ENCODE results near the gene POLR2E. TPM values are rescaled to one million over a fixed set of nuclear protein-coding genes. Genes with fewer than 3 reads are reported as not detected.

The POLR2E gene
- total RNA-seq = 47.7 and 55.9 TPM in 2 replicates

DNA sequence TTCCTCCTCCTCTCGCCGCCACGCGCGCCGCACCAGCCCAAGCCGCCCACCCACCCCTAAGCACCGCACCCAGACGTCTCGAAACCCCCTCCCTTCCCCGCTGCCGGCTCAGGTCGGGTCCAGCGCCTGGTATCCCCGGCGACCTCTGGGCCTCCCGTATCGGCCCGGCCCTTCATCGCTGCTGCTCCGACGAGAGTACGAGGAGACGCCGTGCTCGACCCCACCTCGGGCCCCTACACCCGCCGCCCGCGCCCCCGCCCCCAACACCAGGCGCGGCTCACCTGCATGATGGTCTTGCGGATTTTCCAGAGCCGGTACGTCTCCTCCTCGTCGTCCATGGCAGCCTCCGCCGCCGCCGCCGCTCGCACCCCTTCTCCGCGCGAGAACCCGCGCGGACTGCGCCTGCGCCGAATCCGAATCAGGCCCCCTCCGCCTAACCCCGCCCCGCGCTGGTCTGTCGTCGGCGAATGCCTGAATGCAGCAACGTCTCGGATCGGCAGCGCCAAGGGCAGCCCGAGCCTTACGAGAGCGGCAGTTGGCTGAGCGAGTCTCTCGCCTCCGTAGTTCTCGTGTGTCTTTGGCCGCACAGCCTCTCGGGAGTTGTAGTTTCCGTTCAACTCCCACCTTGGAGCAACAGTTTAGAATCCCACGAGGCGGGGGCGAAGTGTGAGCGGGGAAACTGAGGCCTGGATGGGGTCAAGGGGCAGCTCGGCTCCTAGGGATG is at the start of gene POLR2E:
POLR2E (minus strand) TSS at position 398 of the 724 bp plus-strand sequence; CDS start at position 338, 60 bp downstream.

DNA sequence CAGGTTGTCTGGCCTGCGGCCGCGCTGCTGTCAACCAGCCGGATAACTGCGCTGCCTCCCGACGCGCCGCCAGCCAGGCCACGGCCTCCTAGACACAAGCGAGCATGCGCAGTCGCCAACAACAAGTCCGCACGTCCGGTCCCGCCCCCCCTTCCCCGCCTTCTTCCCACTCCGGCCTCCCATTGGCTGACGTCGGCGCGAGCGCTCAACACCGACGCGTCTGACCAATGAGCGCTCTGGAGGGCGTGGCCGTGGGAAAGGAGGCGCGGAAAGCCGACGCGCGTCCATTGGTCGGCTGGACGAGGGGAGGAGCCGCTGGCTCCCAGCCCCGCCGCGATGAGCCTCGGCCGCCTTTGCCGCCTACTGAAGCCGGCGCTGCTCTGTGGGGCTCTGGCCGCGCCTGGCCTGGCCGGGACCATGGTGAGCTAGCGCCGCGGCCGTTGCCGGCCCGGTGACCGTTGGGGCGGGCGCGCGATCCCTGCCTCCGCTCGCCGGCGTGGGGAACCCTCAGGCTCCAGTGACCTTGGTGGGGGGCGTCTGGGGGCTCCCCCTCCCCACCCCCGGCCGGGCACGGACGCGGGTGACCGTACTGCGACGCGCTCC is 8.6 kb upstream of the POLR2E start, which contains the start of gene GPX4:
GPX4 (plus strand) TSS at position 287 of the 603 bp plus-strand sequence; CDS start at position 337, 50 bp downstream.

DNA sequence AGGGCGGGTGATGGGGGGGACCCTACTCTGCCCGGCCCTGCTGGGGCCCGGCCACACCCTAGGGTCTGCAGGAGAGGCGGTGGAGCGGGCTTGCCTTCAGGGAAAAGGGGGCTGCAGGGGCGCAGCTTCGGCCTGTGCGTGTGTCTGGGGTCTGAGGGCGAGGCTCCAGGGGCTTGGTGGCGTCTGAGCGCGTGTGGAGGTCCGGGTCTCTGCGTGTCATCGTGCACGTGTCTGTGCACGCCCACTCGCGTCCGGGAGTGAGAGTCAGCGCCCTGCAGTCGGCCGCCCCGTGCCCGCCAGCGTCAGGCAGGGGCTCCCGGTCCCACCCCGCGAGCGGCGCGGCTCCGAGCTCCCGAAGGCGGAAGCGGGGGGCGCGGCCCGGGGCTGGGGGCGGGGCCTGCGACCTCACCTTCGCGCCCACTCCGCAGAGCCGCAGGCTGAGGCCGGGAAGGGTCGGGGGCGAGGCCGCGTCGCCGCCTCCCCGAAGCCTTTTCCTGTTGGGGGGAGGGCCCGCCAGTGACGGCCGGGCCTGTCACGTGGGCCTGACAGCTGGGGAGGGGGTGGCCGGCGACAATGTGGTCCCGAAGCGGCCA is 28.3 kb downstream of the POLR2E start, which contains the start of gene ARHGAP45:
ARHGAP45 (plus strand) TSS at position 420 of the 593 bp plus-strand sequence. CDS start 239 bp downstream, outside the sequence.

DNA sequence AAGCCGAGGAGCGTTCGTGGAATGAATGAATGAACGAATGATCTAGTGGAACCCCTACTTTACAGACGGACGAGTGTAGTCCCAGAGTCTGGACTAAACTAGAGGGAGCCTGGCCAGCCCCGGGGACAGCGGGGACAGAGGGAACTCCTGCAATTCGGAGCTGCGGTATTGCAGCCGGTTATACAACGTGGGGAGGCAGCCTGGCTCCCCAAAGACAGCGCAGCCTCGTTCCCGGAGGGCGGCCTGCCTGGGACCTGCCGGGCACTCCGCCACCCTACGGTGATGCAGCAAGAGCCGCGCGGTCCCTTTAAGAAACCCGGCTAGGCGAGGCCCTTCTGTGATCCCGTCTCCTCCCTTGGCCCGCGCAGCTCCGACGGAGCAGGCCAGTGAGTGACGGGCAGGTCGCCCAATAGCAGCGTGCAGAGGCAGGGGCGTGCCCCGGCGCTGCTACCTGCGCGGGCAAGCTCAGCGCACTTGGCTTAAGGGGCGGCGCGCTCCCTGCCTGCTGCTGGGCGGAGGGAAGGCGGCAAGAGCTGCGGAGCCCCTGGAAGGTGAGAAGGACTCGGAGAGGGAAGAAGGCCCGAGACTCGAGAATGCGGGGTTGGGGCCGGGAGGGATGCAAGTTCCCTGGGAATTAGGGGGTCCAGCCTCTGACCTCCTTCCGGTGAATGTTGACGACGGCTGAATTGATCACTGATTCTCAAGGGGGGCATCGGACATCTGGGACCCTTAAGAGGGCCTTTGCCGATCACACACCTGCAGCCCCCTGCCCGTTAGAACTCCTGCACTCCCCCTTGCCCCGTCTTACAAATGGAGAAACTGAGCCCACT is 55.3 kb downstream of the POLR2E start, which contains the start of gene ABCA7:
ABCA7 (plus strand) TSS at position 462 of the 830 bp plus-strand sequence. CDS start 1,255 bp downstream, outside the sequence.

Other genes starting within 250 kb of the POLR2E start
- not detected in 2 replicates for gene ELANE, start 243.1 kb downstream of the POLR2E start, total RNA-seq
- gene CFD, start 235.7 kb downstream of the POLR2E start, total RNA-seq = 8.5 and 8.9 TPM in 2 replicates
- 15.1 and 18.6 TPM in 2 replicates for gene MED16, start 202.2 kb downstream of the POLR2E start, total RNA-seq
- not detected in 2 replicates for gene RNU6-9, start 201.9 kb downstream of the POLR2E start, total RNA-seq
- 45.4 and 52.8 TPM in 2 replicates for gene R3HDM4, start 182.2 kb downstream of the POLR2E start, total RNA-seq
- 0.43 TPM in 1 of 2 replicates, not detected in the other for gene KISS1R, start 178.0 kb downstream of the POLR2E start, total RNA-seq
- 19.2 and 21.4 TPM in 2 replicates for gene ARID3A, start 169.3 kb downstream of the POLR2E start, total RNA-seq
- gene WDR18, start 111.0 kb downstream of the POLR2E start, total RNA-seq = 42.2 and 66.0 TPM in 2 replicates
- gene GRIN3B, start 95.0 kb downstream of the POLR2E start, total RNA-seq = 0.85 and 1.2 TPM in 2 replicates
- 79.7 and 84.3 TPM in 2 replicates for gene TMEM259, start 74.3 kb downstream of the POLR2E start, total RNA-seq
- not detected in 2 replicates for gene RNU6-2, start 73.9 kb downstream of the POLR2E start, total RNA-seq
- 137 and 224 TPM in 2 replicates for gene CNN2, start 68.8 kb downstream of the POLR2E start, total RNA-seq
- gene ABCA7, start 55.3 kb downstream of the POLR2E start, total RNA-seq = 5.3 and 7.9 TPM in 2 replicates
- gene ARHGAP45, start 28.2 kb downstream of the POLR2E start, total RNA-seq = 5.1 and 16.9 TPM in 2 replicates
- 444 and 452 TPM in 2 replicates for gene GPX4, start 8.6 kb upstream of the POLR2E start, total RNA-seq
- gene SBNO2, start 78.9 kb upstream of the POLR2E start, total RNA-seq = 22.4 and 70.8 TPM in 2 replicates
- gene STK11, start 110.4 kb upstream of the POLR2E start, total RNA-seq = 131 and 132 TPM in 2 replicates
- gene CBARP, start 142.6 kb upstream of the POLR2E start, total RNA-seq = 4.0 and 7.5 TPM in 2 replicates
- gene ATP5F1D, start 146.4 kb upstream of the POLR2E start, total RNA-seq = 13.9 and 21.4 TPM in 2 replicates
- gene MIDN, start 153.2 kb upstream of the POLR2E start, total RNA-seq = 12.8 and 30.7 TPM in 2 replicates
- gene CIRBP, start 174.0 kb upstream of the POLR2E start, total RNA-seq = 114 and 137 TPM in 2 replicates
- gene FAM174C, start 180.2 kb upstream of the POLR2E start, total RNA-seq = 37.3 and 46.0 TPM in 2 replicates
- not detected in 2 replicates for gene EFNA2, start 190.5 kb upstream of the POLR2E start, total RNA-seq

All from tracheal epithelial cell (primary cell).